Stimulated activated naive B cell treated with anti-CD40 and anti-IgM and Interleukin-4, amounts not matched to agents 10 μg/mL and 1 μg/mL and 100 μg/mL, for 72 hours (primary cell): Measurements from ENCODE around the gene CCDC192.
A peak's percentile ranks its signal among the peaks of the same experiment; 100 is the strongest.

Source experiments
- ATAC-seq, 2 donors: fragments of 150-1000 bp; cut with Tn5 transposase; replicated peaks; 2 replicates each; pipeline ENCODE4 v1.10.0; 2021; ENCODE audit warnings: moderate library complexity in 1 of 2
- DNase-seq: peaks from one replicate; pipeline ENCODE4 v3.0.0; 2021
- H3K27ac Mint-ChIP-seq: one replicate; pipeline ENCODE4 v1.8.0; 2022; ENCODE audit warnings: mild to moderate bottlenecking, mixed read lengths
- H3K27me3 Mint-ChIP-seq, 2 donors: one replicate each; pipeline ENCODE4 v1.8.0; 2022; ENCODE audit warnings: mixed read lengths in 2 of 2
- H3K36me3 Mint-ChIP-seq, 2 donors: one replicate each; pipeline ENCODE4 v1.8.0; 2022; ENCODE audit warnings: mixed read lengths in 2 of 2, mild to moderate bottlenecking in 1 of 2
- H3K4me1 Mint-ChIP-seq, 2 donors: one replicate each; pipeline ENCODE4 v1.8.0; 2022; ENCODE audit warnings: mixed read lengths in 2 of 2, mild to moderate bottlenecking in 1 of 2
- H3K4me3 Mint-ChIP-seq, 2 donors: one replicate each; pipeline ENCODE4 v1.8.0; 2022; ENCODE audit warnings: mild to moderate bottlenecking in 2 of 2, mixed read lengths in 2 of 2, moderate library complexity in 1 of 2
- H3K9me3 Mint-ChIP-seq, 2 donors: one replicate each; pipeline ENCODE4 v1.8.0; 2022; ENCODE audit warnings: mixed read lengths in 2 of 2, mild to moderate bottlenecking in 1 of 2

The CCDC192 gene

GRCh38 chr5:127922603-127923002 is 219.4 kb downstream of the CCDC192 start:
- no peaks in the 10 kb centered on the region for H3K9me3 Mint-ChIP-seq
- no peaks in the 10 kb centered on the region for H3K27me3 Mint-ChIP-seq
- DNase-seq (no peak), ATAC-seq (no peak)
- no peaks in the 10 kb centered on the region for H3K4me1 Mint-ChIP-seq
- H3K36me3 Mint-ChIP-seq, result no peaks in the 10 kb centered on the region
- H3K4me3 Mint-ChIP-seq, result no peak overlapping the region
- no peak overlapping the region for H3K27ac Mint-ChIP-seq

GRCh38 chr5:127923804-127924570 is 220.8 kb downstream of the CCDC192 start:
- no peaks in the 10 kb centered on the region for H3K27me3 Mint-ChIP-seq
- DNase-seq (no peak), ATAC-seq (peak in 1 of 2 donors; percentile 55)
- H3K9me3 Mint-ChIP-seq, result no peaks in the 10 kb centered on the region
- H3K36me3 Mint-ChIP-seq, result no peaks in the 10 kb centered on the region
- no peak overlapping the region for H3K27ac Mint-ChIP-seq
- no peaks in the 10 kb centered on the region for H3K4me1 Mint-ChIP-seq
- no peak overlapping the region for H3K4me3 Mint-ChIP-seq

GRCh38 chr5:127924606-127925005 is 221.4 kb downstream of the CCDC192 start:
- Mint-ChIP-seq H3K9me3 (no peaks in the 10 kb centered on the region), H3K27me3 (no peaks in the 10 kb centered on the region), H3K4me1 (no peaks in the 10 kb centered on the region), H3K36me3 (no peaks in the 10 kb centered on the region), H3K4me3 (no peak overlapping the region), H3K27ac (no peak overlapping the region)
- ATAC-seq, result no peak
- DNase-seq, result no peak

- ATAC-seq (no peak), DNase-seq (no peak)
- H3K4me3 Mint-ChIP-seq, result no peak overlapping the region
- H3K9me3 Mint-ChIP-seq, result no peaks in the 10 kb centered on the region
- no peaks in the 10 kb centered on the region for H3K4me1 Mint-ChIP-seq
- H3K36me3 Mint-ChIP-seq, result no peaks in the 10 kb centered on the region
- no peak overlapping the region for H3K27ac Mint-ChIP-seq
- no peaks in the 10 kb centered on the region for H3K27me3 Mint-ChIP-seq
These were observed 222.7 kb downstream of the CCDC192 start for GRCh38 chr5:127925916-127926315.

GRCh38 chr5:127926974-127927373 is 223.8 kb downstream of the CCDC192 start:
- no peak for DNase-seq
- no peaks in the 10 kb centered on the region for H3K36me3 Mint-ChIP-seq
- no peak overlapping the region for H3K27ac Mint-ChIP-seq
- no peak overlapping the region for H3K4me3 Mint-ChIP-seq
- no peaks in the 10 kb centered on the region for H3K9me3 Mint-ChIP-seq
- H3K27me3 Mint-ChIP-seq, result no peaks in the 10 kb centered on the region
- no peak for ATAC-seq
- no peaks in the 10 kb centered on the region for H3K4me1 Mint-ChIP-seq

- no peaks in the 10 kb centered on the region for H3K27me3 Mint-ChIP-seq
- DNase-seq (no peak), ATAC-seq (no peak)
- no peaks in the 10 kb centered on the region for H3K4me1 Mint-ChIP-seq
- H3K36me3 Mint-ChIP-seq, result no peaks in the 10 kb centered on the region
- no peak overlapping the region for H3K27ac Mint-ChIP-seq
- no peak overlapping the region for H3K4me3 Mint-ChIP-seq
- no peaks in the 10 kb centered on the region for H3K9me3 Mint-ChIP-seq
These were observed 224.9 kb downstream of the CCDC192 start for GRCh38 chr5:127928053-127928452.

GRCh38 chr5:127930311-127930710 is 227.1 kb downstream of the CCDC192 start:
- Mint-ChIP-seq H3K27me3 (no peaks in the 10 kb centered on the region), H3K36me3 (no peaks in the 10 kb centered on the region), H3K4me1 (no peaks in the 10 kb centered on the region), H3K9me3 (no peaks in the 10 kb centered on the region), H3K27ac (no peak overlapping the region), H3K4me3 (no peak overlapping the region)
- DNase-seq, result no peak
- ATAC-seq, result no peak

GRCh38 chr5:127931396-127931795 is 228.2 kb downstream of the CCDC192 start:
- no peaks in the 10 kb centered on the region for H3K27me3 Mint-ChIP-seq
- no peaks in the 10 kb centered on the region for H3K36me3 Mint-ChIP-seq
- no peak overlapping the region for H3K27ac Mint-ChIP-seq
- H3K4me3 Mint-ChIP-seq, result no peak overlapping the region
- no peak for ATAC-seq
- no peaks in the 10 kb centered on the region for H3K4me1 Mint-ChIP-seq
- H3K9me3 Mint-ChIP-seq, result no peaks in the 10 kb centered on the region
- no peak for DNase-seq

- H3K36me3 Mint-ChIP-seq, result no peaks in the 10 kb centered on the region
- ATAC-seq (no peak), DNase-seq (no peak)
- no peaks in the 10 kb centered on the region for H3K4me1 Mint-ChIP-seq
- H3K4me3 Mint-ChIP-seq, result no peak overlapping the region
- H3K27ac Mint-ChIP-seq, result no peak overlapping the region
- H3K9me3 Mint-ChIP-seq, result no peaks in the 10 kb centered on the region
- no peaks in the 10 kb centered on the region for H3K27me3 Mint-ChIP-seq
These were observed 230.2 kb downstream of the CCDC192 start for GRCh38 chr5:127933348-127933747.

- H3K36me3 Mint-ChIP-seq, result no peaks in the 10 kb centered on the region
- H3K9me3 Mint-ChIP-seq, result no peaks in the 10 kb centered on the region
- no peak for ATAC-seq
- H3K27me3 Mint-ChIP-seq, result no peaks in the 10 kb centered on the region
- H3K27ac Mint-ChIP-seq, result no peak overlapping the region
- no peak overlapping the region for H3K4me3 Mint-ChIP-seq
- H3K4me1 Mint-ChIP-seq, result no peaks in the 10 kb centered on the region
- no peak for DNase-seq
These were observed 231.6 kb downstream of the CCDC192 start for GRCh38 chr5:127934791-127935256.

GRCh38 chr5:127935398-127935797 is 232.2 kb downstream of the CCDC192 start:
- Mint-ChIP-seq H3K36me3 (no peaks in the 10 kb centered on the region), H3K27me3 (no peaks in the 10 kb centered on the region), H3K4me1 (no peaks in the 10 kb centered on the region), H3K4me3 (no peak overlapping the region), H3K27ac (no peak overlapping the region), H3K9me3 (no peaks in the 10 kb centered on the region)
- DNase-seq (no peak), ATAC-seq (no peak)

GRCh38 chr5:127936439-127936972 is 233.3 kb downstream of the CCDC192 start:
- no peaks in the 10 kb centered on the region for H3K9me3 Mint-ChIP-seq
- no peak for ATAC-seq
- no peak for DNase-seq

GRCh38 chr5:127938746-127939145 is 235.6 kb downstream of the CCDC192 start:
- Mint-ChIP-seq H3K9me3 (no peaks in the 10 kb centered on the region), H3K36me3 (peaks cover 2 to 5% of the 10 kb centered on the region in 2 donors), H3K4me3 (no peak overlapping the region), H3K4me1 (peaks cover 0 to 1% of the 10 kb centered on the region in 2 donors), H3K27me3 (no peaks in the 10 kb centered on the region), H3K27ac (no peak overlapping the region)
- no peak for ATAC-seq
- no peak for DNase-seq

More at GRCh38 chr5:127936439-127936972, 233.3 kb downstream of the CCDC192 start:
- Mint-ChIP-seq H3K27ac (no peak overlapping the region), H3K27me3 (no peaks in the 10 kb centered on the region), H3K4me3 (no peak overlapping the region), H3K4me1 (no peaks in the 10 kb centered on the region), H3K36me3 (peaks cover 2 to 5% of the 10 kb centered on the region in 2 donors)

- Mint-ChIP-seq H3K27me3 (no peaks in the 10 kb centered on the region), H3K4me3 (no peak overlapping the region), H3K36me3 (peaks cover 2 to 5% of the 10 kb centered on the region in 2 donors), H3K4me1 (peaks cover 0 to 1% of the 10 kb centered on the region in 2 donors), H3K9me3 (no peaks in the 10 kb centered on the region), H3K27ac (no peak overlapping the region)
- DNase-seq (no peak), ATAC-seq (no peak)
These were observed 237.7 kb downstream of the CCDC192 start for GRCh38 chr5:127940854-127941253.

- ATAC-seq (no peak), DNase-seq (no peak)
- no peaks in the 10 kb centered on the region for H3K27me3 Mint-ChIP-seq
- H3K27ac Mint-ChIP-seq, result no peak overlapping the region
- peaks cover 0 to 1% of the 10 kb centered on the region in 2 donors for H3K4me1 Mint-ChIP-seq
- H3K4me3 Mint-ChIP-seq, result no peak overlapping the region
- no peaks in the 10 kb centered on the region for H3K9me3 Mint-ChIP-seq
- H3K36me3 Mint-ChIP-seq, result peaks cover 2 to 5% of the 10 kb centered on the region in 2 donors
These were observed 238.5 kb downstream of the CCDC192 start for GRCh38 chr5:127941646-127942045.
